HT1080 (cell line): ENCODE results near the gene MPRIP. TPM values are rescaled to one million over a fixed set of nuclear protein-coding genes. Genes with fewer than 3 reads are reported as not detected.

Experiments used
- DNase-seq: peaks from one replicate; pipeline ENCODE4 v3.0.0-alpha.2; 2015; ENCODE audit warnings: low read depth
- total RNA-seq: library from RNA; depleted of rRNA; stranded (reverse); fragments of >200 nt; shearing (Covaris generic); gene quantifications from 2 replicates; pipeline ENCODE4 v1.2.3, GENCODE V29; 2014

Gene MPRIP
- total RNA-seq, 1 experiment from 2014 or later, result 340 TPM

GRCh38 chr17:17204041-17204591 is 161.9 kb downstream of the MPRIP start:
- DNase-seq, result no peak

GRCh38 chr17:17204635-17205231 is 162.5 kb downstream of the MPRIP start:
- DNase-seq, result no peak

GRCh38 chr17:17205368-17206123 is 163.3 kb downstream of the MPRIP start:
- no peak for DNase-seq

- DNase-seq, result no peak
Observed at GRCh38 chr17:17206124-17206912, 164.1 kb downstream of the MPRIP start, which contains the start of gene PLD6. PLD6 (minus strand) TSS chr17:17206333; CDS start chr17:17206286, 47 bp downstream.

GRCh38 chr17:17206913-17207335 is 164.7 kb downstream of the MPRIP start:
- DNase-seq, result no peak

- DNase-seq, result no peak
Observed at GRCh38 chr17:17207998-17208397, 165.7 kb downstream of the MPRIP start.

- no peak for DNase-seq
Observed at GRCh38 chr17:17213775-17214174, 171.5 kb downstream of the MPRIP start.

- no peak for DNase-seq
Observed at GRCh38 chr17:17214646-17215436, 172.6 kb downstream of the MPRIP start.

- DNase-seq, result no peak
Observed at GRCh38 chr17:17215575-17215974, 173.3 kb downstream of the MPRIP start.

- no peak for DNase-seq
Observed at GRCh38 chr17:17216236-17216635, 174.0 kb downstream of the MPRIP start.

GRCh38 chr17:17216776-17217175 is 174.5 kb downstream of the MPRIP start:
- no peak for DNase-seq

GRCh38 chr17:17217995-17218394 is 175.7 kb downstream of the MPRIP start:
- no peak for DNase-seq

GRCh38 chr17:17220529-17220928 is 178.3 kb downstream of the MPRIP start:
- no peak for DNase-seq

GRCh38 chr17:17221329-17221728 is 179.1 kb downstream of the MPRIP start:
- DNase-seq, result no peak

GRCh38 chr17:17223736-17224135 is 181.5 kb downstream of the MPRIP start:
- no peak for DNase-seq

- DNase-seq, result no peak
Observed at GRCh38 chr17:17224137-17224536, 181.9 kb downstream of the MPRIP start.

- no peak for DNase-seq
Observed at GRCh38 chr17:17225901-17226300, 183.6 kb downstream of the MPRIP start.

- DNase-seq, result no peak
Observed at GRCh38 chr17:17226451-17227265, 184.4 kb downstream of the MPRIP start.

- DNase-seq, result no peak
Observed at GRCh38 chr17:17227608-17228520, 185.6 kb downstream of the MPRIP start.
